Measurements from ENCODE around the gene RNF40. TPM values are rescaled to one million over a fixed set of nuclear protein-coding genes. Genes with fewer than 3 reads are reported as not detected.

Gene RNF40
- total RNA-seq, 1 experiment from 2014 or later, result 90.3 TPM

DNA sequence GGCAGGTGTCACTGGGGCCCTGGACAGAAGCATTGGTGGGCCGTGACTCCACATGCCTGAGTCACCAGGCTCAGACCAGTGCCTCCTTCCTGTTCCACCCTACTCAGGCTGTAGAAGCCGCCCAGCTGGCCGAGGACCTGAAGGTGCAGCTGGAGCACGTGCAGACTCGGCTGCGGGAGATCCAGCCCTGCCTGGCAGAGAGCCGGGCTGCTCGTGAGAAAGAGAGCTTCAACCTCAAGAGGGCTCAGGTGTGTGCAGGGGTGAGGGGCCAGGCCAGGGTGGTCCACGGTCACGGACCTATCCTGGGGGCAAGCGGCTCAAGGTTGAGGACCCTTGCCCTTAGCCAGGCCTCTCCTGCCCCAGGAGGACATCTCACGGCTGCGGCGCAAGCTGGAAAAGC, 9.6 kb downstream of the RNF40 start (continued):
- TF ChIP-seq CBX3 (IDR thresholded peaks at IDR 0.05; ENCODE audit: low read depth) (no peak), POLR2A (IDR thresholded peaks at IDR 0.05; ENCODE audit: borderline replicate concordance, extremely low read depth, insufficient read depth, insufficient read length) (no peak), SRF (IDR thresholded peaks at IDR 0.05; ENCODE audit: low read depth) (no peak), SIN3A (IDR thresholded peaks at IDR 0.05; ENCODE audit: low read depth) (no peak)

DNA sequence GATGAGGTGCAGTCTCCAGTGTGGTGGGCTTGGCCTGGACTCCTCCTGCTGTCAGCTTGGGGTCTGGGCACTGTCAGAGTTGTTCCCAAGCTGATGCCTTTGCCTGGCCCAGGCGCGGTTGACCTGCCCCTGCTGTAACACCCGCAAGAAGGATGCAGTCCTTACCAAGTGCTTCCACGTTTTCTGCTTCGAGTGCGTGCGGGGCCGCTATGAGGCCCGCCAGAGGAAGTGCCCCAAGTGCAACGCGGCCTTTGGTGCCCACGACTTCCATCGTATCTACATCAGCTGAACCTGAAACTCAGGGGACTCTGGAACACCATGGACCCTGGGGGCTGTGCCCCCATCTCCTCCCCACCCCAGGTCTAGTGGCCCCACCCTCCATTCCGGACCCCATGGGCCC, 11.7 kb downstream of the RNF40 start:
- BruUV-seq (replicated peaks), result no TSS peak
- POLR2A ChIA-PET, result no interaction called here
- no peak overlapping the region for H3K9ac ChIP-seq (ENCODE audit: low read length)

More for the DNA sequence above, 11.7 kb downstream of the RNF40 start:
- Histone ChIP-seq H3K27ac (ENCODE audit: low read depth, low read length) (no peak overlapping the region), H3K9me2 (ENCODE audit: insufficient read depth) (no peaks in the 10 kb centered on the region), H3K9me3 (ENCODE audit: control insufficient read depth in 1 of 2, insufficient read depth in 1 of 2, low read depth in 1 of 2, low read length in 2 of 2) (no peaks in the 10 kb centered on the region), H3K36me3 (ENCODE audit: control insufficient read depth in 1 of 2, insufficient read depth in 2 of 2, low read length in 2 of 2) (peaks cover 13 to 31% of the 10 kb centered on the region in 2 experiments), H4K20me1 (ENCODE audit: insufficient read depth) (no peaks in the 10 kb centered on the region), H3K27me3 (ENCODE audit: insufficient read depth, low read length) (no peaks in the 10 kb centered on the region), H3K4me2 (ENCODE audit: low read length) (no peak overlapping the region), H3K79me2 (ENCODE audit: insufficient read depth, low read length) (no peaks in the 10 kb centered on the region), H2AFZ (ENCODE audit: low read depth, low read length, poor library complexity, severe bottlenecking) (no peak overlapping the region), H3K4me1 (ENCODE audit: control insufficient read depth in 1 of 2, insufficient read depth in 2 of 2, low read length in 2 of 2) (peaks cover 0 to 11% of the 10 kb centered on the region in 2 experiments; a peak in 2 of 4 replicates), H3K4me3 (replicated peaks in 1 of 2; ENCODE audit: low read depth in 1 of 2, low read length in 2 of 2) (no peak overlapping the region)
- ChIA-PET RAD21 (ENCODE audit: low non-redundant PET in 1 of 2, low total read pairs in 2 of 2, uncharacterized antibody in 2 of 2, unreplicated experiment in 2 of 2) (no interaction called here), CTCF (no interaction called here)
- ATAC-seq (no peak), DNase-seq (ENCODE audit: low read depth, low spot score) (no peak)
- intact Hi-C loops (cut with micrococcal nuclease), result no loop called here
- TF ChIP-seq SIN3A (IDR thresholded peaks at IDR 0.05; ENCODE audit: low read depth) (no peak), FOSL1 (IDR thresholded peaks at IDR 0.05; ENCODE audit: low read depth) (no peak), SRF (IDR thresholded peaks at IDR 0.05; ENCODE audit: low read depth) (no peak), SP1 (IDR thresholded peaks at IDR 0.05; ENCODE audit: low read depth) (no peak), CBX3 (IDR thresholded peaks at IDR 0.05; ENCODE audit: low read depth) (no peak), EZH2phosphoT487 (IDR thresholded peaks at IDR 0.05; ENCODE audit: borderline replicate concordance) (no peak), POLR2A (IDR thresholded peaks at IDR 0.05; ENCODE audit: borderline replicate concordance, extremely low read depth, insufficient read depth, insufficient read length) (no peak), POLR2AphosphoS5 (IDR thresholded peaks at IDR 0.05; ENCODE audit: low read depth, low read length) (no peak), RAD21 (IDR thresholded peaks at IDR 0.05; ENCODE audit: low read depth) (no peak), ELF1 (IDR thresholded peaks at IDR 0.05; ENCODE audit: borderline replicate concordance, low read depth) (no peak), JUND (IDR thresholded peaks at IDR 0.05) (no peak), ZNF274 (IDR thresholded peaks at IDR 0.05; ENCODE audit: low read depth, low read length) (no peak), EZH2 (IDR thresholded peaks at IDR 0.05) (no peak), ZFX (IDR thresholded peaks at IDR 0.05) (no peak), YY1 (IDR thresholded peaks at IDR 0.05; ENCODE audit: extremely low read depth, insufficient replicate concordance, low read depth, low read length) (no peak)
- TF ChIP-seq, protein P1, sequence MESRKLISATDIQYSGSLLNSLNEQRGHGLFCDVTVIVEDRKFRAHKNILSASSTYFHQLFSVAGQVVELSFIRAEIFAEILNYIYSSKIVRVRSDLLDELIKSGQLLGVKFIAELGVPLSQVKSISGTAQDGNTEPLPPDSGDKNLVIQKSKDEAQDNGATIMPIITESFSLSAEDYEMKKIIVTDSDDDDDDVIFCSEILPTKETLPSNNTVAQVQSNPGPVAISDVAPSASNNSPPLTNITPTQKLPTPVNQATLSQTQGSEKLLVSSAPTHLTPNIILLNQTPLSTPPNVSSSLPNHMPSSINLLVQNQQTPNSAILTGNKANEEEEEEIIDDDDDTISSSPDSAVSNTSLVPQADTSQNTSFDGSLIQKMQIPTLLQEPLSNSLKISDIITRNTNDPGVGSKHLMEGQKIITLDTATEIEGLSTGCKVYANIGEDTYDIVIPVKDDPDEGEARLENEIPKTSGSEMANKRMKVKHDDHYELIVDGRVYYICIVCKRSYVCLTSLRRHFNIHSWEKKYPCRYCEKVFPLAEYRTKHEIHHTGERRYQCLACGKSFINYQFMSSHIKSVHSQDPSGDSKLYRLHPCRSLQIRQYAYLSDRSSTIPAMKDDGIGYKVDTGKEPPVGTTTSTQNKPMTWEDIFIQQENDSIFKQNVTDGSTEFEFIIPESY (IDR thresholded peaks at IDR 0.05; ENCODE audit: extremely low read depth, insufficient replicate concordance, low read length), result no peak
- TF ChIP-seq, protein P2, sequence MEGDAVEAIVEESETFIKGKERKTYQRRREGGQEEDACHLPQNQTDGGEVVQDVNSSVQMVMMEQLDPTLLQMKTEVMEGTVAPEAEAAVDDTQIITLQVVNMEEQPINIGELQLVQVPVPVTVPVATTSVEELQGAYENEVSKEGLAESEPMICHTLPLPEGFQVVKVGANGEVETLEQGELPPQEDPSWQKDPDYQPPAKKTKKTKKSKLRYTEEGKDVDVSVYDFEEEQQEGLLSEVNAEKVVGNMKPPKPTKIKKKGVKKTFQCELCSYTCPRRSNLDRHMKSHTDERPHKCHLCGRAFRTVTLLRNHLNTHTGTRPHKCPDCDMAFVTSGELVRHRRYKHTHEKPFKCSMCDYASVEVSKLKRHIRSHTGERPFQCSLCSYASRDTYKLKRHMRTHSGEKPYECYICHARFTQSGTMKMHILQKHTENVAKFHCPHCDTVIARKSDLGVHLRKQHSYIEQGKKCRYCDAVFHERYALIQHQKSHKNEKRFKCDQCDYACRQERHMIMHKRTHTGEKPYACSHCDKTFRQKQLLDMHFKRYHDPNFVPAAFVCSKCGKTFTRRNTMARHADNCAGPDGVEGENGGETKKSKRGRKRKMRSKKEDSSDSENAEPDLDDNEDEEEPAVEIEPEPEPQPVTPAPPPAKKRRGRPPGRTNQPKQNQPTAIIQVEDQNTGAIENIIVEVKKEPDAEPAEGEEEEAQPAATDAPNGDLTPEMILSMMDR (IDR thresholded peaks at IDR 0.05 in 2 of 3, conservative IDR thresholded peaks at IDR 0.05 in 1 of 3; ENCODE audit: borderline replicate concordance in 1 of 3, insufficient read depth in 1 of 3, low read depth in 2 of 3, low read length in 2 of 3), result no peak
- TF ChIP-seq, protein P3, sequence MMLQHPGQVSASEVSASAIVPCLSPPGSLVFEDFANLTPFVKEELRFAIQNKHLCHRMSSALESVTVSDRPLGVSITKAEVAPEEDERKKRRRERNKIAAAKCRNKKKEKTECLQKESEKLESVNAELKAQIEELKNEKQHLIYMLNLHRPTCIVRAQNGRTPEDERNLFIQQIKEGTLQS (IDR thresholded peaks at IDR 0.05), result no peak
- TF ChIP-seq, protein P4, sequence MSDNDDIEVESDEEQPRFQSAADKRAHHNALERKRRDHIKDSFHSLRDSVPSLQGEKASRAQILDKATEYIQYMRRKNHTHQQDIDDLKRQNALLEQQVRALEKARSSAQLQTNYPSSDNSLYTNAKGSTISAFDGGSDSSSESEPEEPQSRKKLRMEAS (IDR thresholded peaks at IDR 0.05), result no peak
